H1 (cell line): ENCODE measurements around the gene MACROH2A1. TPM values are rescaled to one million over a fixed set of nuclear protein-coding genes. Genes with fewer than 3 reads are reported as not detected.

ENCODE experiments used
- CHD1 ChIP-seq: IDR thresholded peaks from 2 replicates; pipeline ENCODE4 v1.6.1; 2012; ENCODE audit warnings: low read depth, low read length, improper control_type of control experiment
- CHD7 ChIP-seq: fragments of 300-600 bp; sonication (generic); IDR thresholded peaks from 2 replicates; pipeline ENCODE4 v1.7.1; 2012; ENCODE audit warnings: low read length, moderate library complexity, mild to moderate bottlenecking, inconsistent platforms; ENCODE audit not compliant: insufficient replicate concordance
- CTBP2 ChIP-seq: IDR thresholded peaks from 2 replicates; pipeline ENCODE4 v1.7.0; 2011; ENCODE audit warnings: borderline replicate concordance, mild to moderate bottlenecking, moderate library complexity, mixed read lengths, low read length; ENCODE audit not compliant: insufficient read depth, insufficient read length
- RFX5 ChIP-seq: IDR thresholded peaks from 2 replicates; pipeline ENCODE4 v1.6.1; 2011; ENCODE audit warnings: low read depth, low read length, improper control_type of control experiment, borderline replicate concordance
- TAF7 ChIP-seq: optimal IDR thresholded peaks from 2 replicates; pipeline ENCODE3; 2011; ENCODE audit warnings: low read depth, mild to moderate bottlenecking, inconsistent platforms, low read length, moderate library complexity, borderline replicate concordance
- TBP ChIP-seq: IDR thresholded peaks from 2 replicates; pipeline ENCODE4 v1.6.1; 2011; ENCODE audit warnings: low read depth, low read length, improper control_type of control experiment
- polyA plus RNA-seq, 7 experiments: library from polyadenylated mRNA; depleted of rRNA in 3 of 7; stranded (reverse) in 5 of 7; unstranded in 2 of 7; fragments of >200 nt in 5 of 7; fragments of 200-250 nt in 2 of 7; gene quantifications; 1 replicate in 5 of 7; 2 replicates in 1 of 7; 4 replicates in 1 of 7; pipeline versions ENCODE4 v1.2.1 to v1.2.3, GENCODE V29; 2011 to 2013; ENCODE audit warnings: missing spikeins in 2 of 7, mixed read lengths in 2 of 7
- total RNA-seq: library from RNA; stranded (reverse); fragmentation: NEBNext Ultra II Directional; extraction: Animal tissue kit (Norgen Biotek cat#: 25700); gene quantifications from 2 replicates; pipeline ENCODE4 v1.2.1, GENCODE V29; 2021

MACROH2A1 gene
- total and polyA plus RNA-seq, 2 of the 8 experiments (the other 6 are each of a cell fraction or from before 2014, with no cell fraction given): 60.0 to 92.3 TPM

GRCh38 chr5:135373736-135374515, 25.1 kb downstream of the MACROH2A1 start (continued):
- TF ChIP-seq CHD7 (no peak), CTBP2 (no peak), TAF7 (no peak), CHD1 (no peak), RFX5 (no peak), TBP (no peak)
